Gastrocnemius medialis (tissue), 4 donors: ENCODE data around the gene CST5.
"Not testable (repeated sequence)": the region's sequence is repeated elsewhere in the genome, so short reads cannot be mapped to it uniquely, and the experiment has no call there.

ENCODE experiments used
- CTCF ChIP-seq, 5 experiments: fragments of 450-650 bp in 3 of 5; fragments of 200-600 bp in 2 of 5; sonication (generic) in 2 of 5; IDR thresholded peaks in 4 of 5; conservative IDR thresholded peaks in 1 of 5; 1 replicate in 4 of 5; 2 replicates in 1 of 5; pipeline ENCODE4 v1.5.1; 2016 to 2019; ENCODE audit warnings: antibody characterized with exemption in 5 of 5, mild to moderate bottlenecking in 3 of 5, moderate library complexity in 3 of 5
- POLR2A ChIP-seq, 2 donors: fragments of 450-650 bp; IDR thresholded peaks; one replicate each; pipeline ENCODE4 v1.6.1; 2017; ENCODE audit warnings: antibody characterized with exemption in 2 of 2, mild to moderate bottlenecking in 2 of 2, moderate library complexity in 2 of 2

- not testable (repeated sequence) for TF ChIP-seq CTCF (IDR thresholded peaks at IDR 0.05 in 4 of 5, conservative IDR thresholded peaks at IDR 0.05 in 1 of 5); POLR2A (IDR thresholded peaks at IDR 0.05)
Measured at GRCh38 chr20:23902396-23902795, 22.8 kb upstream of the CST5 start.
